HG03520 (cell line): Measurements from ENCODE around the gene KCTD11.

ENCODE experiments used
- ATAC-seq: cut with Tn5 transposase; IDR thresholded peaks from one replicate; pipeline ENCODE4 v1.9.1; 2021; ENCODE audit warnings: mild to moderate bottlenecking, moderate library complexity; ENCODE audit not compliant: unreplicated experiment

Gene KCTD11

DNA sequence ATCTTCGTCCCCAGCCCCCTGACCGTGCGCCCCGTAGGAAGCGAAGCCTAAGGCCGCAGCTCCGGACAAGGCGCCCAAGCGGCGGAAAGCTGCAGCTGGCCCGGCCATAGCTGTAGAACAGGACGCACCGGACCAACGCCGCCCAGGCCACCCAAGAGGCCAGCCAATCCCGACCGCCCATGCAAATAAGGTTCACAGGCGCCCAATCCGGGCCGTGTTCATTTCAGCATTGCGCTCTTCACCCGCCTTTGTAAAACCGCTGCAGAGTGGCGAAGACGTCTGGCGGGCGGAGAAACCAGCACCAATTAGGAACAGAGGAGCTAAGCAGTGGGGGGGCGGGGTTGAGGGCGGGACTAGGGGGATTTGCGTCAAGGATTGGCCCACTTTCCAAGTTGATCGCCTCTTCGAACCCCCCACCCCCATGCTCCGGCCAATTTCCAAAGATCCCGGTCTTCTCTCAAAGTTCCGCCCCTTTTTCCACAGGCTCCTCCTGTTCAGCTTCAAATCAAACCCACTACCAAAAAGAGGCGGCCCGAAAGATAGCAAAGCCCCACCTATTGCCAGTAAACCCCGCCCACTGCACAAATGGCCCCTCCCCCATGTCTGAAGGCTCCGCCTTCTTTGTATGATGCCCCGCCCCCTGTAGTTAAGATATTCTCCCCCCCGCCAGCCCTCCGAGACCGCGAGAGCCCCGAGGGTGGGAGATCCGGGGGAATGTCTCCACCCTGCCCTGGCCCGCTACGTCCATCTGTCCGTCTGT is 52.2 kb downstream of the KCTD11 start, which contains the start of gene TMEM256:
Gene TMEM256, minus strand, starts transcription at position 121 of the 760 bp plus-strand sequence. Its CDS starts 13 bp downstream, at position 108.
- ATAC-seq: peak; percentile 87
